ENCODE results near the gene TRIM66.

TRIM66 gene

GRCh38 chr11:8564526-8564925 lies 117.9 kb downstream of the TRIM66 start:
- TF ChIP-seq, protein P1, sequence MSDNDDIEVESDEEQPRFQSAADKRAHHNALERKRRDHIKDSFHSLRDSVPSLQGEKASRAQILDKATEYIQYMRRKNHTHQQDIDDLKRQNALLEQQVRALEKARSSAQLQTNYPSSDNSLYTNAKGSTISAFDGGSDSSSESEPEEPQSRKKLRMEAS (IDR thresholded peaks at IDR 0.05; ENCODE audit: low read depth, low read length), result no peak
- TF ChIP-seq MYC (IDR thresholded peaks at IDR 0.05; ENCODE audit: low read depth, low read length), result no peak
- TF ChIP-seq, protein P2, sequence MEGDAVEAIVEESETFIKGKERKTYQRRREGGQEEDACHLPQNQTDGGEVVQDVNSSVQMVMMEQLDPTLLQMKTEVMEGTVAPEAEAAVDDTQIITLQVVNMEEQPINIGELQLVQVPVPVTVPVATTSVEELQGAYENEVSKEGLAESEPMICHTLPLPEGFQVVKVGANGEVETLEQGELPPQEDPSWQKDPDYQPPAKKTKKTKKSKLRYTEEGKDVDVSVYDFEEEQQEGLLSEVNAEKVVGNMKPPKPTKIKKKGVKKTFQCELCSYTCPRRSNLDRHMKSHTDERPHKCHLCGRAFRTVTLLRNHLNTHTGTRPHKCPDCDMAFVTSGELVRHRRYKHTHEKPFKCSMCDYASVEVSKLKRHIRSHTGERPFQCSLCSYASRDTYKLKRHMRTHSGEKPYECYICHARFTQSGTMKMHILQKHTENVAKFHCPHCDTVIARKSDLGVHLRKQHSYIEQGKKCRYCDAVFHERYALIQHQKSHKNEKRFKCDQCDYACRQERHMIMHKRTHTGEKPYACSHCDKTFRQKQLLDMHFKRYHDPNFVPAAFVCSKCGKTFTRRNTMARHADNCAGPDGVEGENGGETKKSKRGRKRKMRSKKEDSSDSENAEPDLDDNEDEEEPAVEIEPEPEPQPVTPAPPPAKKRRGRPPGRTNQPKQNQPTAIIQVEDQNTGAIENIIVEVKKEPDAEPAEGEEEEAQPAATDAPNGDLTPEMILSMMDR (IDR thresholded peaks at IDR 0.05; ENCODE audit: low read depth, low read length), result no peak
- no peak for TF ChIP-seq POLR2A (IDR thresholded peaks at IDR 0.05; ENCODE audit: extremely low read depth, insufficient read length)
- no peak for DNase-seq (ENCODE audit: low read depth)
- no peak overlapping the region for H3K4me3 ChIP-seq (ENCODE audit: low read depth, low read length)

Data from NB4 (cell line).